Measurements from ENCODE around the gene ERVFRD-1. TPM values are rescaled to one million over a fixed set of nuclear protein-coding genes. Genes with fewer than 3 reads are reported as not detected.

The ERVFRD-1 gene
- total RNA-seq, 6 experiments from 2014 or later: 0.12 TPM; not detected in 5

GRCh38 chr6:11152581-11152980 is 41.1 kb upstream of the ERVFRD-1 start:
- DNase-seq (no peak), ATAC-seq (no peak)
- Histone ChIP-seq H3K4me3 (no peak overlapping the region), H3K27me3 (no peaks in the 10 kb centered on the region), H3K9me3 (no peaks in the 10 kb centered on the region), H3K27ac (no peak overlapping the region), H3K4me1 (no peaks in the 10 kb centered on the region), H3K36me3 (no peaks in the 10 kb centered on the region)
- TF ChIP-seq POLR2A (IDR thresholded peaks at IDR 0.05) (no peak), CTCF (IDR thresholded peaks at IDR 0.05) (no peak)
- intact Hi-C loops (cut with DNase I): no loop called here

GRCh38 chr6:11151488-11151887 is 40.0 kb upstream of the ERVFRD-1 start:
- no peak overlapping the region for H3K27ac ChIP-seq
- H3K9me3 ChIP-seq: no peaks in the 10 kb centered on the region
- 80% methylated on average over 1 of the region's 1 CpG for WGBS (ENCODE audit: insufficient coverage, low coverage, low lambda C conversion rate, missing lambda C conversion rate)
- H3K36me3 ChIP-seq: no peaks in the 10 kb centered on the region
- no peak overlapping the region for H3K4me3 ChIP-seq
- intact Hi-C loops (cut with DNase I): no loop called here
- no peaks in the 10 kb centered on the region for H3K4me1 ChIP-seq
- no peaks in the 10 kb centered on the region for H3K27me3 ChIP-seq
- TF ChIP-seq CTCF (IDR thresholded peaks at IDR 0.05) (no peak), POLR2A (IDR thresholded peaks at IDR 0.05) (no peak)
- no peak for DNase-seq
- no peak for ATAC-seq

- H3K9me3 ChIP-seq: no peaks in the 10 kb centered on the region
- H3K27me3 ChIP-seq: no peaks in the 10 kb centered on the region
- DNase-seq: no peak
- intact Hi-C loops (cut with DNase I): no loop called here
- WGBS (ENCODE audit: insufficient coverage, low coverage, low lambda C conversion rate, missing lambda C conversion rate): 100% methylated on average over 3 of the region's 3 CpGs
- no peak overlapping the region for H3K4me3 ChIP-seq
- ATAC-seq: no peak
- H3K4me1 ChIP-seq: peaks cover 0 to 1% (median 0%) of the 10 kb centered on the region in 4 donors
- no peak overlapping the region for H3K27ac ChIP-seq
- TF ChIP-seq CTCF (IDR thresholded peaks at IDR 0.05): no peak
- no peak for TF ChIP-seq POLR2A (IDR thresholded peaks at IDR 0.05)
- no peaks in the 10 kb centered on the region for H3K36me3 ChIP-seq
Observed at GRCh38 chr6:11149551-11149950, 38.0 kb upstream of the ERVFRD-1 start.

- TF ChIP-seq POLR2A (IDR thresholded peaks at IDR 0.05): no peak
- TF ChIP-seq CTCF (IDR thresholded peaks at IDR 0.05): no peak
- DNase-seq: no peak
- Histone ChIP-seq H3K9me3 (no peaks in the 10 kb centered on the region), H3K27me3 (no peaks in the 10 kb centered on the region), H3K4me3 (no peak overlapping the region), H3K4me1 (peaks cover 0 to 3% (median 0%) of the 10 kb centered on the region in 4 donors), H3K27ac (no peak overlapping the region), H3K36me3 (no peaks in the 10 kb centered on the region)
- intact Hi-C loops (cut with DNase I): no loop called here
- no peak for ATAC-seq
- WGBS (ENCODE audit: insufficient coverage, low coverage, low lambda C conversion rate, missing lambda C conversion rate): 100% methylated on average over 3 of the region's 4 CpGs
Observed at GRCh38 chr6:11146117-11146826, 34.7 kb upstream of the ERVFRD-1 start.

All from right lobe of liver (tissue), 6 donors.